PFSK-1 (cell line): ENCODE data around the gene KIF15.

ENCODE experiments used
- FOXP2 ChIP-seq: optimal IDR thresholded peaks from 2 replicates; pipeline ENCODE3; 2011; ENCODE audit warnings: borderline replicate concordance, control low read depth, inconsistent platforms; ENCODE audit not compliant: insufficient read depth; ENCODE audit errors: extremely low read length, extremely low read depth
- POLR2AphosphoS5 ChIP-seq: IDR thresholded peaks from 2 replicates; pipeline ENCODE4 v1.6.1; 2012; ENCODE audit warnings: low read depth, mild to moderate bottlenecking, control low read depth, low read length, moderate library complexity
- REST ChIP-seq, 2 experiments: IDR thresholded peaks; 2 replicates each; pipeline versions ENCODE4 v1.6.1 to v1.8.0; 2011 to 2012; ENCODE audit warnings: low read depth in 2 of 2, low read length in 2 of 2, control low read depth in 1 of 2, inconsistent platforms in 1 of 2, mild to moderate bottlenecking in 1 of 2, moderate library complexity in 1 of 2; ENCODE audit not compliant: insufficient read depth in 1 of 2
- SIN3A ChIP-seq: IDR thresholded peaks from 2 replicates; pipeline ENCODE4 v1.6.1; 2012; ENCODE audit warnings: mild to moderate bottlenecking, low read length, moderate library complexity, borderline replicate concordance; ENCODE audit not compliant: insufficient read depth
- TAF1 ChIP-seq: IDR thresholded peaks from 2 replicates; pipeline ENCODE4 v1.6.1; 2012; ENCODE audit warnings: low read length, control low read depth, borderline replicate concordance; ENCODE audit not compliant: insufficient read depth

KIF15 gene

GRCh38 chr3:44762170-44762677 lies 630 bp downstream of the KIF15 start:
- TF ChIP-seq POLR2AphosphoS5 (no peak), SIN3A (no peak), FOXP2 (no peak), REST (IDR thresholded peaks at IDR 0.05; ENCODE audit: insufficient read depth in 1 of 2, low read depth in 2 of 2, low read length in 2 of 2) (no peak), TAF1 (no peak)

- TF ChIP-seq POLR2AphosphoS5, result no peak
- no peak for TF ChIP-seq SIN3A
- no peak for TF ChIP-seq TAF1
- TF ChIP-seq FOXP2, result no peak
- TF ChIP-seq REST (IDR thresholded peaks at IDR 0.05; ENCODE audit: insufficient read depth in 1 of 2, low read depth in 2 of 2, low read length in 2 of 2), result no peak
Observed at GRCh38 chr3:44762690-44763089, 1.1 kb downstream of the KIF15 start.

- no peak for TF ChIP-seq SIN3A
- TF ChIP-seq TAF1, result no peak
- TF ChIP-seq FOXP2, result no peak
- TF ChIP-seq REST (IDR thresholded peaks at IDR 0.05; ENCODE audit: insufficient read depth in 1 of 2, low read depth in 2 of 2, low read length in 2 of 2), result no peak
- TF ChIP-seq POLR2AphosphoS5, result no peak
Observed at GRCh38 chr3:44764248-44764647, 2.7 kb downstream of the KIF15 start.

DNA sequence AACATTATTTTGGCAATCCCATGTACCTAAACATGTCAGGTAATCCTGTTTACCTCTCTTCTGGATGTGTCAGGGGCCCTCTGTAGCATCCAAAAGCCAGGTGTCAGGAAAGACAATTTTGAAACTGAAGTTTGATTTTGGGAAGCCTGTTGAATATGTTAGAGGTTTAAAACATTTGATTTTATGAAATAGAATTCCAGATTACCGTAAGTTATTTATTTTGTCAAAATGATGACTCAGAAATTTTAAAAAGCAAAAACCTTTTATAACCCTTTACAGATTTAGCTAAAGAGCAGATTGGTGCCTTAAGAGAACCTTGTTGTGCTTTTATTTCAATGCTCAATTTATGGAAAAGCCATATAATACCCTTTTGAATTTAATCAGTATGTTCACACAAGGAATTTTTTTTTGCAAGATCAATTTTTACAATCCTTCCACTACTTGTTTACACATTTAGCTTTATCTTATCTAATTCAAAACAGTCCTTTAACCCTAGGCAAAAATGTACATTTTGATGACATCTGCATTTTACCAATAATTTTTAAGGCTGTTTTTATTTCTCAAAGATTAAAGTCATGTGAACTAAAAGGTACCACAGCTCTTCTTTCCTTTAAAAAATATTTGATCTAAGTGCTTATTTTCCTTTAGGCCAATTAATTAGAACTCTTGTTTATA lies 10.0 kb downstream of the KIF15 start:
- TF ChIP-seq TAF1, result no peak
- TF ChIP-seq REST (IDR thresholded peaks at IDR 0.05; ENCODE audit: insufficient read depth in 1 of 2, low read depth in 2 of 2, low read length in 2 of 2), result no peak
- TF ChIP-seq FOXP2, result no peak
- TF ChIP-seq SIN3A, result no peak

- TF ChIP-seq FOXP2 (no peak), TAF1 (no peak), REST (IDR thresholded peaks at IDR 0.05; ENCODE audit: insufficient read depth in 1 of 2, low read depth in 2 of 2, low read length in 2 of 2) (no peak), SIN3A (no peak), POLR2AphosphoS5 (no peak)
Observed at GRCh38 chr3:44772099-44772442, 10.5 kb downstream of the KIF15 start.
